MM.1S (cell line): Measurements from ENCODE around the gene BSDC1.

ENCODE experiments used
- DNase-seq: peaks from one replicate; pipeline ENCODE4 v3.0.0-alpha.2; 2015
- H2AFZ ChIP-seq: fragments of 300-600 bp; sonication (generic); 2 replicates; pipeline ENCODE4 v1.6.0; 2016; ENCODE audit warnings: antibody characterized with exemption, low read length
- H3F3A ChIP-seq: fragments of 300-600 bp; sonication (generic); 2 replicates; pipeline ENCODE4 v1.6.1; 2016; ENCODE audit warnings: mild to moderate bottlenecking, antibody characterized with exemption, low read length, moderate library complexity, mixed read lengths; ENCODE audit not compliant: insufficient read depth
- H3K27ac ChIP-seq: fragments of 300-600 bp; sonication (generic); 2 replicates; pipeline ENCODE4 v1.5.1; 2016; ENCODE audit warnings: mild to moderate bottlenecking, low read length
- H3K27me3 ChIP-seq: fragments of 300-600 bp; sonication (generic); replicated peaks from 2 replicates; pipeline ENCODE4 v1.6.0; 2016; ENCODE audit warnings: low read length; ENCODE audit not compliant: insufficient read depth
- H3K36me3 ChIP-seq: fragments of 300-600 bp; sonication (generic); replicated peaks from 2 replicates; pipeline ENCODE4 v1.6.1; 2016; ENCODE audit warnings: mild to moderate bottlenecking, low read length, mixed read lengths; ENCODE audit not compliant: insufficient read depth
- H3K4me1 ChIP-seq: fragments of 300-600 bp; sonication (generic); 2 replicates; pipeline ENCODE4 v1.6.1; 2016; ENCODE audit warnings: low read length, mixed read lengths
- H3K4me2 ChIP-seq: fragments of 300-600 bp; sonication (generic); 2 replicates; pipeline ENCODE4 v1.6.0; 2016; ENCODE audit warnings: low read depth, low read length
- H3K4me3 ChIP-seq: fragments of 300-600 bp; sonication (generic); 2 replicates; pipeline ENCODE4 v1.5.1; 2016; ENCODE audit warnings: low read length, mixed read lengths
- H3K79me2 ChIP-seq: fragments of 300-600 bp; sonication (generic); 2 replicates; pipeline ENCODE4 v1.6.1; 2016; ENCODE audit warnings: mixed run types, low read length, mixed read lengths
- H3K9ac ChIP-seq: fragments of 300-600 bp; sonication (generic); 2 replicates; pipeline ENCODE4 v1.6.1; 2016; ENCODE audit warnings: low read length, mixed read lengths
- H3K9me2 ChIP-seq: fragments of 300-600 bp; sonication (generic); replicated peaks from 2 replicates; pipeline ENCODE4 v1.6.1; 2016; ENCODE audit warnings: mild to moderate bottlenecking, low read length, mixed read lengths; ENCODE audit not compliant: insufficient read depth
- H3K9me3 ChIP-seq: fragments of 300-600 bp; sonication (generic); replicated peaks from 2 replicates; pipeline ENCODE4 v1.6.1; 2016; ENCODE audit warnings: mild to moderate bottlenecking, low read length, mixed read lengths; ENCODE audit not compliant: insufficient read depth
- H4K20me1 ChIP-seq: fragments of 300-600 bp; sonication (generic); 2 replicates; pipeline ENCODE4 v1.6.1; 2016; ENCODE audit warnings: mild to moderate bottlenecking, low read length, moderate library complexity, mixed read lengths; ENCODE audit not compliant: insufficient read depth
- EZH2 ChIP-seq: fragments of 300-600 bp; sonication (generic); optimal IDR thresholded peaks from 2 replicates; pipeline ENCODE3; 2017; ENCODE audit warnings: low read depth, mild to moderate bottlenecking, antibody characterized with exemption, low read length, mixed read lengths
- EZH2phosphoT487 ChIP-seq: fragments of 300-600 bp; sonication (generic); IDR thresholded peaks from 2 replicates; pipeline ENCODE4 v1.6.1; 2018; ENCODE audit warnings: antibody characterized with exemption, low read length
- TF ChIP-seq, protein P1 (sequence below): fragments of 300-600 bp; sonication (generic); IDR thresholded peaks from 2 replicates; pipeline ENCODE4 v1.5.1; 2016; ENCODE audit warnings: antibody characterized with exemption, low read length, mixed read lengths

BSDC1 gene

DNA sequence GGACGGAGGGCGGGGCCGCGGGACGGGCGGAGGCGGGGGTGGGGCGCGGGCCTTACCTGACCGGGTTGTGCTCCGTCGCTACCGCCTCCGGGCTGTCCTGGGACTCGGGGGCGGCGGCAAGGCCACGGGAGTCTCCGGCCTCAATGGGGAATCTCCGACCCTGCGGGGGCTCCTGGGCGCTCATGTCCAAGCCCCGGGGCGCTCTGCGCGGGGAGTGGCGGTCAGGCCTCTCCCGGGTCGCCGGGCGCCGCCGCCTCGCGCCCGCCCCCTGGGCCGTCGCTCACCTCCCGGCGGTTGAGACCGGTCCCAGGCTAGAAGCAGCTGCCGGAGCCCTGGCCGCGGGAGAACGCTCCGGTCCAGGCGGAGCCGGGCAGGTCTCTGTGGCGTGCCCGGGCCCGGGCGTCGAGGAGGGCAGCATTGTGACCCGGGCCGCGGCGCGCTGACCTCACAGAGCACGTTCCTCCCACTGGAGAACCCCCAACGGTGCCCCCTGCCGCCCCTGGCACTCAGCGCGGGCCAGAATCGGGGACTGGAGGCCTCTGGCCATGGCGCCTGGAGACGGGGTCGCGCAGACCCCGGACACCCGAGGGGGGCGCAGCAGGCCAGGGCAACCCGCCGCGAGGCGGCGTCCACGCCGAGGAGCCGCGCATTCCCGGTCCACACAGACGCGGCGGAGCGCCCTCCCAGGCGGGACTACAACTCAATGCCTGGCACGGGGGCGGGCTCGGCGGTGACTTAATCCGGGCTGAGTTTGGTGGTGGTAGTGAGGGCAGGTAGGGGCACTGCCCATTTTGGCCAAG lies 32.4 kb downstream of the BSDC1 start:
- Histone ChIP-seq H3K9me2 (no peaks in the 10 kb centered on the region), H3K4me1 (no peaks in the 10 kb centered on the region), H3K79me2 (no peaks in the 10 kb centered on the region), H3K9me3 (no peaks in the 10 kb centered on the region), H3K27ac (no peak overlapping the region), H3K4me3 (no peak overlapping the region), H3K27me3 (no peaks in the 10 kb centered on the region), H3K9ac (no peak overlapping the region), H4K20me1 (no peaks in the 10 kb centered on the region), H3K4me2 (no peak overlapping the region), H3K36me3 (no peaks in the 10 kb centered on the region; the same call in none of the 2 replicates), H3F3A (no peaks in the 10 kb centered on the region), H2AFZ (no peak overlapping the region)
- no peak for TF ChIP-seq EZH2
- TF ChIP-seq EZH2phosphoT487, result no peak
- TF ChIP-seq, protein P1, sequence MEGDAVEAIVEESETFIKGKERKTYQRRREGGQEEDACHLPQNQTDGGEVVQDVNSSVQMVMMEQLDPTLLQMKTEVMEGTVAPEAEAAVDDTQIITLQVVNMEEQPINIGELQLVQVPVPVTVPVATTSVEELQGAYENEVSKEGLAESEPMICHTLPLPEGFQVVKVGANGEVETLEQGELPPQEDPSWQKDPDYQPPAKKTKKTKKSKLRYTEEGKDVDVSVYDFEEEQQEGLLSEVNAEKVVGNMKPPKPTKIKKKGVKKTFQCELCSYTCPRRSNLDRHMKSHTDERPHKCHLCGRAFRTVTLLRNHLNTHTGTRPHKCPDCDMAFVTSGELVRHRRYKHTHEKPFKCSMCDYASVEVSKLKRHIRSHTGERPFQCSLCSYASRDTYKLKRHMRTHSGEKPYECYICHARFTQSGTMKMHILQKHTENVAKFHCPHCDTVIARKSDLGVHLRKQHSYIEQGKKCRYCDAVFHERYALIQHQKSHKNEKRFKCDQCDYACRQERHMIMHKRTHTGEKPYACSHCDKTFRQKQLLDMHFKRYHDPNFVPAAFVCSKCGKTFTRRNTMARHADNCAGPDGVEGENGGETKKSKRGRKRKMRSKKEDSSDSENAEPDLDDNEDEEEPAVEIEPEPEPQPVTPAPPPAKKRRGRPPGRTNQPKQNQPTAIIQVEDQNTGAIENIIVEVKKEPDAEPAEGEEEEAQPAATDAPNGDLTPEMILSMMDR, result no peak
- DNase-seq, result no peak

DNA sequence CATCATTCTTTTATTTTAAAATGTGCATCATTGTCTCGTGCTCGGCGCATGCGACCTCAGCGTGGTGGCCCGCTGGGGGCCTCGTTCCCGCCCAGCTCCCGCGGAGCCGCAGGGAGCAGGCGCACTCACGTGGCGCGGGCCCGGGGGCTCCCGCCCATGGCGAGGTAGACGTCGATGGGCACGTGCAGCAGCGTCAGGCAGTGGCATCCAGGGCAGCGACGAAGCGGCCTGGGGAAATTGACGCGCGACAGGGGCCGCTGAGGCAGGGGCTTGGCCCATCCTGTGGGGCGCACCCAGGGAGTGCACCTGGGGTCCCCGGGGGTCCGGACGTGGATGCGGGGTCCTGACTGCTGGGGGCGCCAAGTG lies 33.0 kb downstream of the BSDC1 start:
- no peak overlapping the region for H3K27ac ChIP-seq
- H3K9me2 ChIP-seq, result no peaks in the 10 kb centered on the region
- TF ChIP-seq EZH2phosphoT487, result no peak
- TF ChIP-seq EZH2, result no peak
- TF ChIP-seq, protein P1, result no peak
- no peaks in the 10 kb centered on the region for H3F3A ChIP-seq
- no peak overlapping the region for H3K4me3 ChIP-seq
- no peaks in the 10 kb centered on the region; the same call in 1 of the 2 replicates for H3K36me3 ChIP-seq
- no peaks in the 10 kb centered on the region for H3K27me3 ChIP-seq
- H2AFZ ChIP-seq, result no peak overlapping the region
- H3K9me3 ChIP-seq, result no peaks in the 10 kb centered on the region
- no peak overlapping the region for H3K4me2 ChIP-seq
- H3K79me2 ChIP-seq, result no peaks in the 10 kb centered on the region
- no peak for DNase-seq
- no peaks in the 10 kb centered on the region for H3K4me1 ChIP-seq
- no peak overlapping the region for H3K9ac ChIP-seq
- H4K20me1 ChIP-seq, result no peaks in the 10 kb centered on the region

DNA sequence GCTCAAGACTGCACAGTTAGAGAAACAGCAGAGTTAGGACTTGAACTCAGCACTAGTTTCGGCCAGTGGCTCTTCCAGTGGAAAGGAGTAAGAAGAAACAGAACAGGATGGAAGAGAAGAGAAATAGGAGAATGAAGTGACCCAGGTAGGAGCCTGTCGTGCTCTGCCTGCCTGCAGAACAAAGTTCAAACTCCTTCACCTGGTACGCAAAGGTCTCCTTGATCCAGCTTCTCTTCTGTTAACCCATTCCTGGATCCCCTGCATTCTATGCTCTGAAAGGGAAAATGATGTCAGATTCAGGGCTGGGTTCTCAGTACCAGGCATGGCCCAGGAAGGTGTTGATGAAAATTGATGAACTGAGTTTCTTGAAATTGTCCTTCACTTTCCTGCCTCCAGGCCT lies 35.8 kb downstream of the BSDC1 start:
- Histone ChIP-seq H3K4me3 (no peak overlapping the region), H3K9ac (no peak overlapping the region), H4K20me1 (no peaks in the 10 kb centered on the region), H2AFZ (no peak overlapping the region), H3K79me2 (no peaks in the 10 kb centered on the region), H3K27me3 (no peaks in the 10 kb centered on the region), H3K27ac (no peak overlapping the region), H3K9me3 (no peaks in the 10 kb centered on the region), H3K4me2 (no peak overlapping the region), H3K4me1 (no peaks in the 10 kb centered on the region), H3K36me3 (no peaks in the 10 kb centered on the region), H3F3A (no peaks in the 10 kb centered on the region), H3K9me2 (no peaks in the 10 kb centered on the region)
- no peak for DNase-seq
- TF ChIP-seq EZH2, result no peak
- no peak for TF ChIP-seq EZH2phosphoT487
- TF ChIP-seq, protein P1, result no peak
